ENCODE measurements around the gene ACD. TPM values are rescaled to one million over a fixed set of nuclear protein-coding genes. Genes with fewer than 3 reads are reported as not detected.

Gene ACD
- total RNA-seq, 1 experiment from 2014 or later = 34.1 TPM

GRCh38 chr16:67651847-67652246 lies 8.2 kb downstream of the ACD start:
- H3K9me3 ChIP-seq (ENCODE audit: control insufficient read depth, low read depth, low read length) = no peaks in the 10 kb centered on the region
- no peak overlapping the region for H3K14ac ChIP-seq (ENCODE audit: insufficient read depth, low read length)
- H3K79me1 ChIP-seq (ENCODE audit: insufficient read depth, low read depth, low read length, poor library complexity, severe bottlenecking) = no peaks in the 10 kb centered on the region
- no peaks in the 10 kb centered on the region for H4K20me1 ChIP-seq (ENCODE audit: control insufficient read depth, insufficient read depth, insufficient read length)
- Mint-ChIP-seq H3K4me3 (peak overlapping the region in 1 of 2 experiments; percentile 68; a peak in 3 of 5 replicates), H3K4me1 (peaks cover 2 to 6% of the 10 kb centered on the region in 2 experiments; a peak in 3 of 4 replicates), H3K27ac (no peak overlapping the region), H3K27me3 (ENCODE audit: low read depth) (peaks cover 5% of the 10 kb centered on the region), H3K9me3 (no peaks in the 10 kb centered on the region; a peak in 1 of 5 replicates), H3K36me3 (ENCODE audit: insufficient read depth in 1 of 3, low read depth in 3 of 3) (peaks cover 12 to 43% (median 39%) of the 10 kb centered on the region in 3 experiments)
- no peaks in the 10 kb centered on the region for H3K4me1 ChIP-seq (ENCODE audit: insufficient read depth, low read length)
- H3K79me2 ChIP-seq (ENCODE audit: insufficient read depth, low read length) = no peaks in the 10 kb centered on the region
- no peak overlapping the region for H2BK20ac ChIP-seq (ENCODE audit: low read depth, low read length, poor library complexity, severe bottlenecking)
- no peak overlapping the region for H3K18ac ChIP-seq (ENCODE audit: insufficient read length, low read depth, low read length)
- H4K91ac ChIP-seq (ENCODE audit: insufficient read length, low read depth, low read length) = no peak overlapping the region
- H3K23ac ChIP-seq (ENCODE audit: insufficient read length, low read depth, low read length) = no peak overlapping the region
- no CpG with 5 or more reads among the region's 4 CpGs for WGBS (ENCODE audit: extremely low coverage, insufficient read length, low lambda C conversion rate)
- H4K5ac ChIP-seq (ENCODE audit: insufficient read length, low read depth, low read length) = no peak overlapping the region
- no peak overlapping the region for H2BK120ac ChIP-seq (ENCODE audit: low read depth, low read length, poor library complexity, severe bottlenecking)
- no peak overlapping the region for H3K9ac ChIP-seq (ENCODE audit: extremely low read depth, insufficient read length, low read length)
- H2AK5ac ChIP-seq (ENCODE audit: insufficient read length, low read length) = no peak overlapping the region
- no peak overlapping the region for H3K4ac ChIP-seq (ENCODE audit: low read depth, low read length)
- H3K27me3 ChIP-seq (ENCODE audit: insufficient read depth, low read length) = no peaks in the 10 kb centered on the region; the same call in 1 of the 2 replicates
- H3K4me2 ChIP-seq (ENCODE audit: insufficient read depth, insufficient read length, low read length) = no peak overlapping the region
- H2BK12ac ChIP-seq (ENCODE audit: insufficient read length, low read depth, low read length) = no peak overlapping the region
- no peak overlapping the region for H3K56ac ChIP-seq (ENCODE audit: insufficient read length, low read depth, low read length)
- H2AFZ ChIP-seq (ENCODE audit: low read length) = no peak overlapping the region
- H2BK5ac ChIP-seq (ENCODE audit: insufficient read length, low read length) = no peak overlapping the region
- no peak overlapping the region for H4K8ac ChIP-seq (replicated peaks; ENCODE audit: insufficient read length, low read depth, low read length)
- TF ChIP-seq CTCF (conservative IDR thresholded peaks at IDR 0.05) = no peak
- no peak overlapping the region for H3K27ac ChIP-seq (ENCODE audit: insufficient read length, low read depth, low read length)
- no peak overlapping the region for H3T11ph ChIP-seq (ENCODE audit: low read length)
- no peak overlapping the region for H2BK15ac ChIP-seq (ENCODE audit: low read depth, low read length)
- H3K23me2 ChIP-seq (ENCODE audit: insufficient read length, low read depth, low read length, poor library complexity, severe bottlenecking) = peaks cover 3% of the 10 kb centered on the region
- DNase-seq = no peak

Data from H9 (cell line).